IPS-11a (cell line): ENCODE results near the gene KCNJ4.

Source experiments
- H3K4me3 ChIP-seq: one replicate; pipeline ENCODE4 v1.5.1; 2013; ENCODE audit warnings: low read depth, low read length, control low read depth

The KCNJ4 gene

GRCh38 chr22:38432264-38432663, 22.7 kb downstream of the KCNJ4 start:
- no peak overlapping the region for H3K4me3 ChIP-seq

GRCh38 chr22:38431266-38432010, 23.6 kb downstream of the KCNJ4 start:
- H3K4me3 ChIP-seq: no peak overlapping the region

DNA sequence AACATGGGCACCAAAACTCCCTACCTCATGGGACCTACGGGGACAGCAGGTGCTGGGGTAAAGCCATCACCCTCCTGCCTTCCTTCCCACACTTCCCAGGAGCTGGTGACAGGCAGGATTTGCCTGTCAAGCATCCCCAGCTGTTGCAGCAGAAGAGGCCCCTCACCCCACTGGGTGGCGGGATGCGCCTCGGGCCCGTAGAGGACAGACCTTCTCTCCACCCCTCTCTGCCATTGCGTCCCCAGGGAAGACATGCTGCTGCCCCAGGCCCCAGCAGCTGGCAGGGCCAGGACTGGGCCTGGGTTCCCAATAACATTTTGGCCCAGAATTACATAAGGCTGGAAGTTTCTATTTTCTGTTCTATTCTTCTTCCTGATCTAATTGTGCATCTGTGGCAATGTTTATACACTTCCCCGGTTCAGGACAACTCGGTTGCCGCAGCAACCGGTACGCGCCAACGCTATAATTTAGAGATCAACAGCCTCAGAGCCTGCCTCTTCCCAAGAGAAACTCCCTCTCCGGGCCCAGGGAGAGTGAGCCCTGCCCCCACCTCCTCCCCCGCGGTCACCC, 25.4 kb downstream of the KCNJ4 start:
- no peak overlapping the region for H3K4me3 ChIP-seq

GRCh38 chr22:38428714-38429113, 26.3 kb downstream of the KCNJ4 start:
- no peak overlapping the region for H3K4me3 ChIP-seq

- H3K4me3 ChIP-seq: no peak overlapping the region
Measured at GRCh38 chr22:38427940-38428339, 27.1 kb downstream of the KCNJ4 start.

- no peak overlapping the region for H3K4me3 ChIP-seq
Measured at GRCh38 chr22:38427465-38427864, 27.5 kb downstream of the KCNJ4 start.

DNA sequence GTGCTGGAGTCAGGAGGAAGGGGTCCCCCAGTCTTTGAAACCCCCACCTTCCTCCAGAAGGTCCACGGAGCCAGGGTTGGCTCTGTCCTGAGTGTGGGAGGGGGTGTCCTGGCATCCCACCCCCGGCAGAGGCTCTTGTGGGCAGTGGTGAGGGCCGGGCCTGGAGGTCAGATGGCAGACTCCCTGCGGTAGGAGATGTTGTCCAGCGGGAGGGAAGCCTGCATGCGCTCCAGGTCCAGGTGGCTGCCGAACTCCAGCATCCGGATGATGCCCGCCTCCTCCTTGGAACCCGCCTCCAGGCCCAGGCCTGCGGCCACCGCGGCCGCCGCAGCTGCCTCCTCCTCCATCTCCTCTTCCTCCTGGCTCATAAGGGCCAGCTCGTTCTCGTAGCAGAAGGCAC, 28.4 kb downstream of the KCNJ4 start:
- H3K4me3 ChIP-seq: no peak overlapping the region

GRCh38 chr22:38424525-38425080, 30.4 kb downstream of the KCNJ4 start:
- no peak overlapping the region for H3K4me3 ChIP-seq

- no peak overlapping the region for H3K4me3 ChIP-seq
Measured at GRCh38 chr22:38423512-38424503, 31.2 kb downstream of the KCNJ4 start.

GRCh38 chr22:38422611-38423511, 32.1 kb downstream of the KCNJ4 start:
- H3K4me3 ChIP-seq: no peak overlapping the region

GRCh38 chr22:38420734-38421133, 34.3 kb downstream of the KCNJ4 start:
- no peak overlapping the region for H3K4me3 ChIP-seq

GRCh38 chr22:38419858-38420160, 35.2 kb downstream of the KCNJ4 start:
- no peak overlapping the region for H3K4me3 ChIP-seq

DNA sequence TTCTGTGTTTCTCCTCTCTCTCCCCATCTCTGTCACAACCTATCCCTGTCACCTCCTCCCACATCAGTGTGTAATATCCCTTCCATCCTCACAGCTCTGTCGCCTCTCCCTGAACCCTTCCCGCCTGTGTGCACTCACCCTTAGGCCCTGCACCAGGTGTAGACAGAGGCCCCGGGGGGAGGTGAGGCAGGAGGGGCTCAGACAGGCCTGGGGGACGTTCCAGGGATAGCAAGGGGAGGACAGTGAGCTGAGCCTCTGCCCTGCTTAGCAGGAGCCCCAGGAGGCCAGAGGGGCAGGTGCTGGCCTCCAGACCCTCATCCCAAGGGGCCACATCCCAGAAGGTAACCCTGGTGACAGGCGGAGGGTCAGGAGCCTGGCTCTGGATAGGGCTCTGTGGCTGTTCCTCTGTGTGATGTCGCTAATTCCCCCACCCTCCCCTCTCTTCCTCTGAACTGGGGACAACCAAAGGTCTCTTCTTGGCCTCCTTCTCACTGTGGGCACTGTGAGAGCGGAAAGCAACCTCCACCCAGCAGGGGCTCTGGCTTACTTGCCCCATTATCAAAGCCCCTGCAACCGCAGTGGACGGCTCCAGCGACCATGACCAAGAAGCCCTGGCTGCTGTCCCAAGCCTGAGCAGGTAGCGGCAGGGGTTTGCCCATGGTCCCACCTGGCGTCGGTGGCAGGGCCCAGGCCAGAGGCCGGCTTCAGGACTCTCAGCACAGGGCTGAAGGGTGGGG, 35.7 kb downstream of the KCNJ4 start:
- no peak overlapping the region for H3K4me3 ChIP-seq

DNA sequence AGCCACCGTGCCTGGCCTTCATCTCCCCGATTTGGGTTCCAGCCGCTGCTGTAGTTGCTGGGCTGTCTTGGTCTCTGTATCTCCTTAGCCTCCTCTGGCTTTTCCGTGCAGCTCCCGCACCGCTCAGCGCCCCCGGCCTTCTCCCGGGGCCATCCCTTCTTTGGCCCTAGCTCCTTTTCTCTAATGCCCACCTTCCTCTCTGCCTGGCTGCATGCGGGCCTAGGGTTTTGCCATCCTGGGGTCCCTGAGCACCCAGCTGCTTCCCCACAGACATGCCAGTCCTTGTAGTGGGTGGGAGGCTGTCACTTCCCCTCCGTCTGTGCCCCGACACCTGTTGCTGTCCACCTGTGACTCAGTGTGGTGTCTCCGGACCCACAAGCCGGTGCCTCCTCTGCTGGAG, 36.4 kb downstream of the KCNJ4 start:
- H3K4me3 ChIP-seq: no peak overlapping the region

DNA sequence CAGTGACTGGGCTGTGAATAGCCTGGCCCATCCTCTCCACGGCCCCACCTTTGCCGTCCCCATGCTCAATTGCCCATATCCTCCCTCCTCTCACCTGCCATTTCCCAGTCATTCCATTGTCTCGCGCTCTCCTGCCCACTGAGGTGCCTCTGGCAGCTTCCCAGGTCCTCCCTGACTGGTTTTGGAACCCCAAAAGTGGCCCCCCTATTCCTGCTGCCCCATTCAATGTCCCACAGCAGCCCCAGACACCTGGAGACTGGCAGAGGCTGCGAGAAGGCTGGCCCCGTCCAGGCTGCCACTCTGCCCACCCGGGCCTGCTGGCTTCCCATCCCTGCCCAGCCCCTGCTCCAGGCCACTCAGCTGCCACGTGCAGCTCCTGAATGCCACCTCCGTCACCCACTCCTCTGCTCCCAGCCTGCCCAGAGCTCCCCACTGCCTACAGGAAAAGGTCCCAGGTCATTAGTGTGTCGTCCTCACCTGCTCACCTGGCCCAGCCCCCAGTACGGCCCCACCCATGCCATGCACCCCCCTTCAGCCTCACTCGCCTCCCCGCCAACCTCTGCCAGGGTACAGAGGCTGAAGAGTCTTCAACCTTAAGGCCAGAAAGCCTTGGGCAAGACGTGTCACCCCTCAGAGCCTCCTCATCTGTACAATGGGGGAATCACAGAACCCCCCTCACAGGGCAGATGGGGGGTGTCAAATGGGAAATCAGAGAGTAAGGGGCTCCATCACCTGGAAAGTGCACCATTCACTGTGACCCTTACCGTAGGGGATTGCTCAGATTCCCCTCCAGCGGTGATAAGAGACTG, 37.5 kb downstream of the KCNJ4 start:
- no peak overlapping the region for H3K4me3 ChIP-seq

DNA sequence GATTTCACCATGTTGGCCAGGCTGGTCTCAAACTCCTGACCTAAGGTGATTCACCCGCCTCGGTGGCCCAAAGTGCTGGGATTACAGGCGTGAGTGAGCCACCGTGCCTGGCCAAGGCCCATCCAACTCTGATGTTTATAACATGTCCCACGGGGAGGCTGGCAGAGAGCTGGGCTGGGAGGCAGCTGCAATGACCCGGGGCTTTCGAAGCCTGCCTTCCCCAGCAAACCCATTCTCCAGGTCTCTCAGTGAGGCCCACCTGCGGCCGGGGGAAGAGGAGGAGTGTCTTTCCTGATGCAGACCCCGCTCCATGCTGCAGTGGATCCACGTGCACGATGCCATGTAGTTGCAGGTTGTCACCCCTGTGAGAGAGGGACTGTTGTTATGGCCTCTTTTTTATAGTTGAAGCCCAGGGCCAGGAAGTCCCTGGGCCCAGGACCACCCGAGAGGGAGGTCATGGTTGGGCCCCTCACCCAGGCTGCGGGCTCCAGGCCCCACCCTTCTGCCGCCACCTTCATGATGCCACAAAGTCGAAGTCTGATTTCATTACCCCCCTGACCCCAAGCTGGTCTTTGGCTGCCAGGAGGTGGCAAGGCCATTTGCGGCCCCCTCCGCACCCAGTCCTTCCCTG, 38.3 kb downstream of the KCNJ4 start:
- no peak overlapping the region for H3K4me3 ChIP-seq

- H3K4me3 ChIP-seq: no peak overlapping the region
Measured at GRCh38 chr22:38415561-38416321, 39.3 kb downstream of the KCNJ4 start.

GRCh38 chr22:38415046-38415445, 40.0 kb downstream of the KCNJ4 start:
- no peak overlapping the region for H3K4me3 ChIP-seq
